Effector memory CD8-positive, alpha-beta T cell (primary cell): ENCODE measurements around the gene NOP9.

ENCODE experiments used
- ATAC-seq: fragments of 150-1000 bp; cut with Tn5 transposase; replicated peaks from 2 replicates; pipeline ENCODE4 v1.10.0; 2021; ENCODE audit warnings: mild to moderate bottlenecking, moderate library complexity
- DNase-seq, 3 experiments: peaks; one replicate each; pipeline ENCODE4 v3.0.0; 2021
- H3K27ac Mint-ChIP-seq, 2 donors: one replicate each; pipeline ENCODE4 v1.8.0; 2022; ENCODE audit warnings: mild to moderate bottlenecking in 2 of 2, mixed read lengths in 2 of 2, moderate library complexity in 2 of 2
- H3K27me3 Mint-ChIP-seq, 2 donors: one replicate each; pipeline ENCODE4 v1.8.0; 2022; ENCODE audit warnings: mixed read lengths in 2 of 2
- H3K36me3 Mint-ChIP-seq: one replicate; pipeline ENCODE4 v1.8.0; 2022; ENCODE audit warnings: mild to moderate bottlenecking, moderate library complexity, mixed read lengths; ENCODE audit not compliant: insufficient read depth
- H3K4me1 Mint-ChIP-seq, 2 donors: one replicate each; pipeline ENCODE4 v1.8.0; 2022; ENCODE audit warnings: low read depth in 2 of 2, mixed read lengths in 2 of 2
- H3K4me3 Mint-ChIP-seq, 2 donors: one replicate each; pipeline ENCODE4 v1.8.0; 2022; ENCODE audit warnings: mild to moderate bottlenecking in 2 of 2, mixed read lengths in 2 of 2, moderate library complexity in 2 of 2
- H3K9me3 Mint-ChIP-seq, 2 donors: one replicate each; pipeline ENCODE4 v1.8.0; 2022; ENCODE audit warnings: mixed read lengths in 2 of 2

Gene NOP9

DNA sequence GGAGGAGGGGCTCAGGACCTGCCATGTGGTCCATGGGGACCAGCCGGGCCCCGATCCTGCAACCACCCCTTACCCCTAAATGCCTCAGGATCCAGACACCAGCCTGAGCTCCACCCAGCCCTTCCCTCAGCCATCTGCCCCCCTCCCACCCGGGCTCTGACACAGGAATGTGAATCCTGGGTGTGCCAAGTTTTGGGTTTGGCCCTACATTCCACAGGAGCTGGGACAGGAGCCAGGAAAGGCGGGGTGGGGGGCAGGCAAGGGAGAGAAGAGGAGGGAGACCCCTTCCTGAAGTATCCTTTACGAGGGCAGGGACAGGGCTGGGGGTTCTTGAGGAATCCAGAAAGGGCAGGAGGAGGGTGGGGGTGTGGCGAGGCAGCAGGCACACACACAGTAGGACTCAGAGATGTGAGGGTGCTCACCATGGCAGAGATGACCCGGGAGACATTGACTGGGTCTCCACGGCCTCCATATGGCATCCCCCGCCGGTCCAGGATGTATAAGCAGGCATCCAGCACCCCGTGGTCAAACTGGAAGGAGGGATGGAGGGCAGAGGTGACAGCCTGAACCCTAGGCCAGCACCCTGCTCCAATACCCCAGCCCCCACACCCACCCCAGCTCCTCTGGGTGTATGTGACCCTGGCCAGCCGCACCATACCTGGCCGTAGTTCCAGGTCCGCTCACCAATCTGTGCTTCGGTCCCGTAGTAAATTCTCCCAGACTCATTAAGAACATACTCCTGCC, 40.2 kb upstream of the NOP9 start:
- no peaks in the 10 kb centered on the region for H3K9me3 Mint-ChIP-seq
- H3K4me1 Mint-ChIP-seq = no peaks in the 10 kb centered on the region
- H3K36me3 Mint-ChIP-seq = peaks cover 4% of the 10 kb centered on the region
- no peak overlapping the region for H3K27ac Mint-ChIP-seq
- DNase-seq (no peak), ATAC-seq (no peak)
- H3K4me3 Mint-ChIP-seq = no peak overlapping the region
- no peaks in the 10 kb centered on the region for H3K27me3 Mint-ChIP-seq

DNA sequence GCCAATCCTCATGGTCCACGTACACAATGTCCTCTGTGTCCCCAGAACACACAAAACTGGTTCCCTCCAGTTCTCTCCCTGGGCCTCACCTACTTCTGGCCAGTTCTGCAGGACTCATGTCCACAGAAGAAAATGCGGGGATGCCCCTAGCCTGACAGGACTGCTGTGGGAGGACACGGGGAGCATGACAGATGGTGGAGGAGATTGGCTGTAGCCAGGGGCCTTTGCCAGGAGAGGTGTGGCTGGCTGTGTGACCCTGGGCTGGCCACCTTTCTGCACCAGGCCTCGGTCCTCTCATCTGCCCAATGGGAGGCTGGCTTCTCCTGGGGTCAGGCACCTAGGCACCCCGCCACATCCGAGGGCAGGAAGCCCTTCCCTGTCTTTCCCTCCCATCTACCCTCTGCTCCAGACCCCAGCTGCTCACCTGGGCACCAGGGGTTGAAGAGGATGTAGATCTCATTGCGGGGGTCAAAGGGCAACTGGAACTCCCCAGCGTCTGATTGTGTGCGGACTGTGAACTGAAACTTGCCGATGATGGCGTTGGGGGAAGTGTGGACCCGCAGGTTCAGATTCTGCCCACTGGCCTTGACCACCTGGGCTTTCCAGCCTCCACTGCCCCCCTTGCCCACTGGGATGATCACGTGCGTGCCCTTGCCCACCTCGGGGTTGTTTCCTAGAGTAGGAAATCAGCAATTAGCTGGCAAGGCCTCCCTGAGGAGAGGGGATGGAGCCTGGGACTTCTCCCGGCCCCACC, 39.4 kb upstream of the NOP9 start:
- Mint-ChIP-seq H3K27ac (no peak overlapping the region), H3K27me3 (no peaks in the 10 kb centered on the region), H3K36me3 (peaks cover 6% of the 10 kb centered on the region), H3K4me3 (no peak overlapping the region), H3K4me1 (no peaks in the 10 kb centered on the region), H3K9me3 (no peaks in the 10 kb centered on the region)
- DNase-seq (no peak), ATAC-seq (no peak)

DNA sequence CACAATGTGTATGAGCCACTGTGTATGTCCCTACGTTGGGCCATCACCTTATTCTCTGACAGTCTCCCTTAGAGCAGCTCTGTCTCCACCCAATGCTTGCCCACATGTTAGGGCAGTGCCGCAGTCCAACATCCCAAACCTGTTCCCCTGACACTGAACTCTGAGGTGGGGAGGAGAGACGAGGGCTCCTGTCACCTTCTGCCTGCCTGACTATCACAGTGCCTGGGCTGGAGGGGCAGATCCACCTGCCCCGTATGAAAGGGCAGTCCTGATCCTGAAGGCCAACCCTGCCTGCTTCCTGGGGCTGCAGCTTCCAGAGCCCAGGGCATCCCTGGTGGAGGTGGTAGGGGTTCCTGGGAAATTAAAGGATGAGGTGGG, 38.9 kb upstream of the NOP9 start:
- Mint-ChIP-seq H3K4me3 (no peak overlapping the region), H3K36me3 (peaks cover 6% of the 10 kb centered on the region), H3K9me3 (no peaks in the 10 kb centered on the region), H3K27me3 (no peaks in the 10 kb centered on the region), H3K4me1 (no peaks in the 10 kb centered on the region), H3K27ac (no peak overlapping the region)
- DNase-seq (no peak), ATAC-seq (no peak)

DNA sequence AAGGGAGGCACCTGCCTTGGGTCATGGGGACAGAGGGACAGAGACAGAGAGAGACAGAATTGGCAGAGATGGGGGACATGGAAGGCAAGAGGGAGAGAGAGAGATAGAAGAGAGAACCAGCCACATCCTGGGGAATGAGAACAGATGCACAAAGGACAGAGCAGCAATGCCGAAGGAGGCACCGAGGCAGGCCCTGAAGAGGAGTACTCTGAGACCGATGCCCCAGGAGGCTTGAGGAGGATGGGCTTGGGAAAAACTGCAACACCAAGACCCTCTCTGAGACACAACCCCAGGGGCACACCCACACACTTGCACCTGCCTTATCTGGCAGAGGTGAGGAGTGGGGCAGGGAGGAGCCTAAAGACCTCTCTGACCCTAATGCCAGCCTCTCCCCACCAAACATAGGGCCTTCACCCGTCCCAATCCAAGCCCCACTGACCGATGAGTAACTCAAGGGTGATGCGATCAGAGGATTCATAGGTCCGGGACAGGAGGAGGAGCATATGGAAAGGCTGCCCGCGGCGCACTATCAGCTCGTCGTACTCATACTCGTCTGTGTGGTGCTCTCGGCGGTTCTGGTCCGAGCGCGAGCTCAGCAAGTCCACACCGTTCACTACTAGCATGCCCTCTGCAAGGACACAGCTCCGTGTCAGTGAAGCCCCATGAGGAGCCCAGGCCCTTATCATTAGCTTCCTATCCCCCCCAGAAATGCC, 38.2 kb upstream of the NOP9 start:
- DNase-seq (no peak), ATAC-seq (no peak)
- no peak overlapping the region for H3K4me3 Mint-ChIP-seq
- no peaks in the 10 kb centered on the region for H3K27me3 Mint-ChIP-seq
- peaks cover 9% of the 10 kb centered on the region for H3K36me3 Mint-ChIP-seq
- no peaks in the 10 kb centered on the region for H3K4me1 Mint-ChIP-seq
- H3K9me3 Mint-ChIP-seq = no peaks in the 10 kb centered on the region
- no peak overlapping the region for H3K27ac Mint-ChIP-seq

DNA sequence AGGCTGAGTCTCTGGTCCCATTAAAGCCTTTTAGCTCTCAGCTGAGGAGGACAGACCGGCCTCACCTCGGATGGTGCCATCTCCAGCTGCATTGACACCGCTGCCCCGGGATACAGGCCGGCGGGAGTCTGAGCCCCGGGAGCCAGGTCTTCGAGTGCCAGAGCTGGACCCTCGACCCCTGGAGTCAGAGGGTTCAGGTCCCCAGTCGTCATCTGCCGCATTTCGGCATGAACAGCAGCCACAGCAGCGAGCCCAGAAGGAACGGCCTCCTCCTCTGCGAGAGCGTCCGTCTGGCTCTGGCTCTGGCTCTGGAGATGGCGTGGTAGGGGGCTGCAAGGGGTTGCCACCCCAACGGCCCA, 37.7 kb upstream of the NOP9 start:
- H3K27me3 Mint-ChIP-seq = no peaks in the 10 kb centered on the region
- ATAC-seq = no peak
- H3K4me1 Mint-ChIP-seq = peaks cover 2 to 3% of the 10 kb centered on the region in 2 donors
- no peak for DNase-seq
- H3K36me3 Mint-ChIP-seq = peaks cover 15% of the 10 kb centered on the region
- H3K4me3 Mint-ChIP-seq = no peak overlapping the region
- H3K9me3 Mint-ChIP-seq = no peaks in the 10 kb centered on the region
- no peak overlapping the region for H3K27ac Mint-ChIP-seq

DNA sequence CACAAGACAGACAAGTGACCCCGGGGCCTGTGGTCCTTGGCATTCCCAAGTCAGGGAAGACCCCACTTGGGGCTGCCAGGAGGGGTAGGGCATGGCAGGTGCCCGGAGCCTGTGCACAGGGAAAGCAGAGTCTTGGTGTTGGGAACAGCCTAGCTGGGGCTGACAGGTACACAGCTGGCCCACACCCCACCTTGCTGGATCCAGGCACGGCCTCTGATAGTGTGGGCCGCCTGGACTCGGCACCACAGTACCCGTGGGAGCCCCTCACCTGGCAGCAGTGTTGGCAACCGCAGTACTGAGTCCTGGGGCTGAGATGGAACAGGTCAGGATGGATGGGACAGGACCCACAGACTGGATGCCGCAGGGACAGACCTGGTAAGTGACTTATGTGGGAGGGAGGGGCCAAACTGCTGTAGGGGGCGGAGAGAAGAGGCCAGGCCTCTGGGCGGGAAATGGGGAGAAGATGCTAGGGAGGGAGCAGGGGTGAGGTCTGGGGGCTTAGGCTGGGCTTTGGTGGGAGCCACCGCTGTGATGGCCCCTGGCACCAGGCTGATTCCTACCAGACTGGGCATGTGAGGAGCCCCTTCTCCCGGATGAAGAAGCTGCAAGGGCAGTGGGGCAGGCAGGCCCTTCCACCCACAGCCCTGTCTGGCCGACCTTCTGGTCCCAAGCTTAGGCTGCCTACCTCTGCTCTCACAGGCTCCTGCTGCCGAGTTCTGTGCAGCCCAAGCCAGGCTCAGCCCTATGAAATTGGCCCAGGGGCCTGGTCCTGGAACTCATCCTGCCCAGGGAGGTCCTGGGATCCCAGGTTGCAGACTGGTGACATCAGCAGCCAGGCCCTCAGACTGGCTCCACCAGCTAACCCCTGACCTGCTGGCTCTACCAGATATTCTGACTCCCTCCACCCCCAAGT, 36.6 kb upstream of the NOP9 start, which contains the start of gene TGM1:
Gene TGM1, minus strand, starts transcription at position 357 of the 913 bp plus-strand sequence. CDS start 825 bp downstream, outside the sequence.
- H3K36me3 Mint-ChIP-seq = peaks cover 18% of the 10 kb centered on the region
- no peaks in the 10 kb centered on the region for H3K9me3 Mint-ChIP-seq
- H3K4me1 Mint-ChIP-seq = peaks cover 6 to 8% of the 10 kb centered on the region in 2 donors
- no peaks in the 10 kb centered on the region for H3K27me3 Mint-ChIP-seq
- ATAC-seq = no peak
- H3K4me3 Mint-ChIP-seq = no peak within 1 kb of the TSS
- H3K27ac Mint-ChIP-seq = peak within 1 kb of the TSS in 1 of 2 donors; percentile 29
- no peak for DNase-seq

DNA sequence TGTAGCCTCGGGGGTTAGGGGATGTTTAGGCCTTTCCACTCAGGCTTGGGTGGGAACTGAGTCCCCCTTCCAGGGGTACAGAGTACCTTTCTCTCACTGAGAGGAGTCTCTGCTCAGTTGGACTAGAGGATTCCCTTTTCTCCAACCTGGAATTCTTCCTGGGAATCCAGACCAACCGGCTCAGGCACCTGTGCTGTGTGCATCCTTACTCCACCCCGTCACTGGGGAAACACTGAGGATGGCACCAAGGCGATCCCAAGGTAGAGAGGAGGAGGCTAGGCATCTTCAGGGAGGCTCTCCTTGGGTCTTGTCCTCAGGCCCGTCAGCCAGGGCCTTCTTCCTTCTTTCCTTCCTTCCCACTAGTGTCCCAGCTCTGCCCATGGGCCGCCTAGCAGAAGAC, 35.8 kb upstream of the NOP9 start:
- no peak for ATAC-seq
- peaks cover 6 to 8% of the 10 kb centered on the region in 2 donors for H3K4me1 Mint-ChIP-seq
- H3K4me3 Mint-ChIP-seq = no peak overlapping the region
- no peak overlapping the region for H3K27ac Mint-ChIP-seq
- DNase-seq = no peak
- no peaks in the 10 kb centered on the region for H3K27me3 Mint-ChIP-seq
- no peaks in the 10 kb centered on the region for H3K9me3 Mint-ChIP-seq
- peaks cover 24% of the 10 kb centered on the region for H3K36me3 Mint-ChIP-seq

DNA sequence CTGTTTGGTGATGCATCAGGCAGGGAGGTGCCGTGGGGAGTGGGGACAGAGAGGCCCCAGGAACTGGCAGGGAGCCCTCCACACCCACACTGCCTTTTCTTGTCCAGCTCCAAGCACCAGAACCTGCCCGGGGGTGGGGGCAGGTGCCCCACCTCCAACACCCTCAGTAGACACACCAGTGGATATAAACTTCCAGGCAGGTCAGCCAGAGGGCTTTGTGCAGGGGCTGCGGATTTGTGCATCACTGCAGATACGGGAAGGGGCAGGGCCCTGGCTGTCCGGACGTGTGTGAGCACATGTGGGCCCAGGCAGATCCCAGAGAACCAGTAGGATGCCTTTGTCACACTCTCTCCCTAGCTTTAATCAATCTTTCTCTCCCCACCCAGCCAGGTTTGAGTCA, 35.4 kb upstream of the NOP9 start:
- Mint-ChIP-seq H3K27me3 (no peaks in the 10 kb centered on the region), H3K4me3 (no peak overlapping the region), H3K36me3 (peaks cover 28% of the 10 kb centered on the region), H3K27ac (no peak overlapping the region), H3K4me1 (peaks cover 7 to 9% of the 10 kb centered on the region in 2 donors), H3K9me3 (no peaks in the 10 kb centered on the region)
- ATAC-seq = no peak
- DNase-seq = no peak

DNA sequence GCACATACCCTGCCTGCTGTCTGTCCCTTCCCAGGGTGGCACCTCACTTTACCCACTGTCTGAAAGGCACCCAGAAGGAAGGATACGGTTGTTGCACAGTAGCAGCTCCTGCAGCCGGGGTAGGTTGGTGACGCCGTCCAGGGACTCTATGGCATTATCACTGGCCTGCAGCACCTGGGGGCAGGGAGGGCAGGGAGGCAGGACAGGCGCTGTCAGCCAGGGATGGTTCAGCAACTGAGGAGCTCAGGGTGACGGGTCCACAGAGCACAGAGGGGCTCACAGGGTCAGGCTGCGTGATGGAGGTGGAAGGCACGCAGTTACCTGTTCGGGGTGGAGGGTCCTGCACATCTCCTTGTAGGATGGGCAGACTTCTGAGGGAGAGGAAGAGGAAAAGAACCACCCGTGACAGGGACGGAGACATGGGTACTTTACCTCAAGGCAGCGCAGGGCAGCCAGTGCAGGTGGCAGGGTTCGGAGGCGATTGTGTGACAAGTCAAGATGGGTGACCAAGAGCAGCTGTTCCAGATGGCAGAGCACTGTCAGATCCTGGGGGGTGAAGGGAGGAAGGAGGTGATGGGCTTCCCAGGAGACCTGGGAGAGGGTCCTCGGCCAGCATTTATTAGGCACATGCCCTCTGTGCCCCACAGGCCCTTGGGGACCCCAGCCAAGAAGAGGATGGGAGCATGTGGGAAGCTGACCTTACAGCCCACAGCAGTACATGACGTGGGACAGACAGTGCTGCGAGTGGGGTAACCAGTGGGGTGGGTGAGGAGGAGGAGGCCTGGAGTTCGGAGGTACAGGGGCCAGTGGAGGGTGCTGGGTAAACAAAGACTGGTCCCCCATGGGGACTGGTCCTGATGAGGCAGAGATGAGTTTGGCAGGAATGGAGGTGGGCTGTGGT, 33.1 kb upstream of the NOP9 start:
- Mint-ChIP-seq H3K36me3 (peaks cover 39% of the 10 kb centered on the region), H3K9me3 (no peaks in the 10 kb centered on the region), H3K27ac (peak overlapping the region; percentile 16 to 63), H3K27me3 (no peaks in the 10 kb centered on the region), H3K4me3 (no peak overlapping the region), H3K4me1 (peaks cover 16 to 21% of the 10 kb centered on the region in 2 donors)
- ATAC-seq (no peak), DNase-seq (no peak)

DNA sequence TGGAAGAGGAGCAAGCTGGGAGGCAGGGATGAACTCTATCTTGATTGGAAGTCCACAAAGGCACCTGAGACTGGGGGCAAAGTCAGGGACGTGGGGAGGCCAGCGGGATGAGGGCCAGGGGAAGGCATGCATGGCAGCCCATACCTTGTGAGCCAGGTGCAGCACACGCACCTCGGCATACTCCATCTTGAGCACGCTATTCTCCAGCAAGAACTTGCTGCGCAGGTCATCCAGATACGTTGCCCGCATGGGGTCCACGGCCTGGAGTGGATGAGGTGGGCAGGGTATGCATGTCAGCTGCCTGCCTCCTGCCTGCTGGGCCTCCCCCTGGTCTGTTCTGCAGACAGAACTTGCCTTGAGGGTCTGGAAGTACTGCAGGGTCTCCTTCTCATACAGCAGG, 32.1 kb upstream of the NOP9 start:
- H3K4me3 Mint-ChIP-seq = no peak overlapping the region
- H3K27me3 Mint-ChIP-seq = no peaks in the 10 kb centered on the region
- ATAC-seq (no peak), DNase-seq (no peak)
- no peaks in the 10 kb centered on the region for H3K9me3 Mint-ChIP-seq
- peak overlapping the region in 1 of 2 donors; percentile 16 for H3K27ac Mint-ChIP-seq
- H3K4me1 Mint-ChIP-seq = peaks cover 23 to 30% of the 10 kb centered on the region in 2 donors
- H3K36me3 Mint-ChIP-seq = peaks cover 38% of the 10 kb centered on the region

DNA sequence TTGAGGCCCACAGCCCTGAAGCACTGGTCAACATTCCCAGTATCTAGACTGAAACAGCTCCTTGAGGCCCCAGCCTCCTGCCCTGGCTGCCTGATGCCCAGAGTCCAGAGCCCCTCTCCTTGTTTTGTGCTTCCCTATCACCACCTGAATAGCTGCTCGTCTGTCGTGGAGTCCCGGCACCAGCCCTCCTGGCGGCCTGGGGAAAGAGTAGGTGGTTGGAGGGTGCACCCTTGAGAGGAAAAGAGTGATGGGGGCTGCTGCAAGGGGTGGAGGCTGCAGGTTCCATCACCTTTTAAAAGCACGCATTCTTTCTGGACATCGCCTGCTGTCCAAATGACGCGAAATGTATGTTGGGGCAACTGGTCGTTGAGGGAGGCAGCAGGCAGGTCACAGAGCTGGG, 31.4 kb upstream of the NOP9 start:
- Mint-ChIP-seq H3K36me3 (peaks cover 36% of the 10 kb centered on the region), H3K4me1 (peaks cover 24 to 34% of the 10 kb centered on the region in 2 donors), H3K27me3 (no peaks in the 10 kb centered on the region), H3K9me3 (no peaks in the 10 kb centered on the region), H3K27ac (no peak overlapping the region), H3K4me3 (no peak overlapping the region)
- DNase-seq = no peak
- no peak for ATAC-seq

DNA sequence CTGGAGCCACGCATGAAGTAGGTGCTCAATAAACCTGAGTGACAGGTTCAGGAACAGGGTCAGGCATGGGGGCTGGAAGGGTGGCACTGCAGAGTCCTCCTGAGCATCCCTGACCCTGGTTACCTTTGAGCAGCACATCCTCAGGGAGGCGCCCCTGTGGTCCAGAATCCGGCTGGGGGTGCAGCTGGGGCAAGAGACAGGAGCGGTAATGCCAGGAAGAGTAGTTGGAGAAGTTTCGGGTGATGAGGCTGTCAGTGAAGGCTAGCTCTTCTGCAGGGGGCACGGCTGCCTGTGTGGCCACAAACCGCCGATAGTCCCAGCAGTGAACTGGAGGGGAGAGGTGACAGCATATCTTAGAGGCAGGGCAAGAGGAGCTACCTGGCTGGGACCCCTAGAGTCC, 30.3 kb upstream of the NOP9 start:
- no peaks in the 10 kb centered on the region for H3K27me3 Mint-ChIP-seq
- peaks cover 36% of the 10 kb centered on the region for H3K36me3 Mint-ChIP-seq
- no peak overlapping the region for H3K27ac Mint-ChIP-seq
- H3K9me3 Mint-ChIP-seq = no peaks in the 10 kb centered on the region
- peaks cover 24 to 34% of the 10 kb centered on the region in 2 donors for H3K4me1 Mint-ChIP-seq
- H3K4me3 Mint-ChIP-seq = peak overlapping the region in 1 of 2 donors; percentile 18
- DNase-seq = no peak
- no peak for ATAC-seq
